Activated CD8-positive, alpha-beta memory T cell treated with anti-CD3 and anti-CD28 coated beads for 24 hours (primary cell): ENCODE measurements around the gene EPN3.

Experiments used
- DNase-seq: peaks from one replicate; pipeline ENCODE4 v3.0.0-alpha.2; 2020

Gene EPN3

GRCh38 chr17:50513495-50513894 is 19.0 kb upstream of the EPN3 start:
- DNase-seq = no peak

GRCh38 chr17:50514388-50514787 is 18.1 kb upstream of the EPN3 start:
- DNase-seq = no peak

- DNase-seq = no peak
Observed at GRCh38 chr17:50514936-50515702, 17.4 kb upstream of the EPN3 start.

- no peak for DNase-seq
Observed at GRCh38 chr17:50517011-50517410, 15.5 kb upstream of the EPN3 start.

DNA sequence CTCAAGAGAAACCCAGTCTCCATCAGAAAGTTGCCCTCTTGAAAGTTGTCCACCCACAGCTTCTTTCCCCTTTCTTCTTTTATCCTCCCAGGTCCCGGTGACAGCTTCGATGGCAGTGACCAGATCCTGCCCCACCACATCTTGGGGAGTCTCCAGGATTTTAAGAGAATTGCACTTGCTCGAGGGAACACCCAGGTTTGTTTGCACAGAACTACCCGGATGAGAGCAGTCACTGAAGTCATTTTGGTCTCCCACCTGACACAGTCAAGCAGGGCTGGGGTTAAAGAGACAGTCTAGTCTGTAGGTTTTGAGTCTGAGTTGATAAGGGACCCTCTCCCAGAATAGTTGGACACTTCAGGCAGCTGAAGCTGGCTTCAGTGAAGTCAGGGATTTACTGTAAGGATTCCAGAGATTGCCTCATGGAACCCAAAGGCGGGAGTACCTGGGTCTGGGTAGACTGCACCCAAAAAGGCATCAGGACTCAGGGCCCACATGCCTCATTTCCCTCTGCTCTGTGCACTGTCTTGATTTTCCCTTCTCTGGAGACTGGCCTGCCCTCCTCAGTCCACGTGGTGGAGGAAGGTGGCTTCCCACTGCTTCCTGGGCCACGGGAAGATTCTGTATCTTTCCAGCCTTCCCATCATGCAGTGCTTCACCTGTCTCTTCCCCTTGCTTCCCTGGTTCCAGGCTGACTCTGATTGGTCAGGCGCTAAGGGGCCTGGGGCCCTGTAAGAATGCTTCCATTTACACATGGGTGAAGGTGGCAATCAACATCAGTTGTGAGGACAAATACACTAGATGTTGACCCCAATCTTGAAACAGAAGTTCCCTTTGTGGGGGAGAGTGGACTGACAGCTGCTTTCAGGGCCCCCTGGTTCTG is 14.8 kb upstream of the EPN3 start:
- no peak for DNase-seq

- no peak for DNase-seq
Observed at GRCh38 chr17:50518384-50519023, 14.0 kb upstream of the EPN3 start.

- no peak for DNase-seq
Observed at GRCh38 chr17:50519141-50519834, 13.2 kb upstream of the EPN3 start.

- DNase-seq = no peak
Observed at GRCh38 chr17:50520483-50520882, 12.1 kb upstream of the EPN3 start.

GRCh38 chr17:50521514-50521913 is 11.0 kb upstream of the EPN3 start:
- DNase-seq = no peak

GRCh38 chr17:50522766-50523165 is 9.8 kb upstream of the EPN3 start:
- no peak for DNase-seq

GRCh38 chr17:50523208-50523607 is 9.3 kb upstream of the EPN3 start:
- DNase-seq = no peak

DNA sequence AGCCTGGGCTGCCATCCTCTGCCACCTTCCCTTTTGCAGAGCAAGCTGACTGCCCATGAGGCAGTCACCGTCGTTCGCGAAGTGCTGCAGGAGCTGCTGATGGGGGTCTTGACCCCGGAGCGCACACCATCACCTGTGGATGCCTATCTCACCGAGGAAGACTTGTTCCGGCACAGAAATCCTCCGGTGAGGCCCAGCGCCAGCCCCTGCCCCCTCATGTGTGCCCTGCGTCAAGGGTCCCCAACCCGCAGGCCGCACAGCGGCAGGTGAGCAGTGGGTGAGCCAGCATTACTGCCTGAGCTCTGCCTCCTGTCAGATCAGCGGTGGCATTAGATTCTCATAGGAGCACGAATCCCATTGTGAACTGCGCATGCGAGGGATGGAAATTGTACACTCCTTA is 7.7 kb upstream of the EPN3 start:
- no peak for DNase-seq

GRCh38 chr17:50527155-50527762 is 5.3 kb upstream of the EPN3 start:
- no peak for DNase-seq

DNA sequence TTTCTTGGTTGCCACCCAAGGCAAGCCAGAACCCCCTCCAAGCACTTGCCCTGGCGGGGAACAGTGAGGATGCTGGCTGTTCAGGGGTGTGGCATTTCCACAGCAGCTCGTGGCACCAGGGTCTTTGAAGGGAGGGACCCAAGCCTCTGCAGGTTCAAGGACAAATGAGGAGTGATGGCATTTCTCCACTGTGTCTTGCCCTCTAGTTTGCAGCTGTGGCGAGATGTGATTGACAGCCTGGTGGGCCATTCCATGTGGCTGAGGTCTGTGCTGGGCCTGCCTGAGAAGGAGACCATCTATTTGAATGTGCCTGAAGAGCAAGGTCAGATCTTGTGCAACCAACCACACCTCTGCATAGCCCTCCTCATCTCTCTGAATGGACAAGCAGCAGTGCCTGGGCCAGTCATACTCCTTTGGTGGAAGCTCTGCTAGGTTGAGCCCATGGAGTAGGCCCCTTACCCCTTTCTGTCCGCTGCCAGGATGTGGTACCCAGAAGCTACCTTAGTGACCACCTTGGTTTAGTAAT is 4.5 kb upstream of the EPN3 start:
- DNase-seq = no peak

- DNase-seq = no peak
Observed at GRCh38 chr17:50529849-50530248, 2.7 kb upstream of the EPN3 start.

GRCh38 chr17:50531428-50532025 is 1.0 kb upstream of the EPN3 start:
- DNase-seq = no peak

DNA sequence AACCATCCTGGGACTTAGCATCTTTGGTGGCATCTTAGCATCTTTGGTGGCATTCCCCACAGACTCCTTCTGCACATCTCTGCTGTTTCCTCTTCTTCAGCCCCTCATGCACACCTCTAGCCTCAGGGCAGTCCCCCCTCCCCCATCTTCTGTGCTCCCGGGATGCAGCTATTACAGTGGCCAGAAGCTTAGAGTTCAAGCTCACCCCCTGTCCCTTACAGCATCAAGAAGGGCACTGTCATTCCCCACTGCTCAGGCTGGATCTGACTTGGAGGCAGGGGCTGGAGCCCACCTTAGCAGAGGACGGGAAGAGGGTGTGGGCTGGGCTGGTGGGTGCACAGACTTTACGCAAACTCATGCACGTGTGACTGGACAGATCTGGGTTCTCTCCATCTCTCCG is 650 bp downstream of the EPN3 start:
- DNase-seq = no peak

DNA sequence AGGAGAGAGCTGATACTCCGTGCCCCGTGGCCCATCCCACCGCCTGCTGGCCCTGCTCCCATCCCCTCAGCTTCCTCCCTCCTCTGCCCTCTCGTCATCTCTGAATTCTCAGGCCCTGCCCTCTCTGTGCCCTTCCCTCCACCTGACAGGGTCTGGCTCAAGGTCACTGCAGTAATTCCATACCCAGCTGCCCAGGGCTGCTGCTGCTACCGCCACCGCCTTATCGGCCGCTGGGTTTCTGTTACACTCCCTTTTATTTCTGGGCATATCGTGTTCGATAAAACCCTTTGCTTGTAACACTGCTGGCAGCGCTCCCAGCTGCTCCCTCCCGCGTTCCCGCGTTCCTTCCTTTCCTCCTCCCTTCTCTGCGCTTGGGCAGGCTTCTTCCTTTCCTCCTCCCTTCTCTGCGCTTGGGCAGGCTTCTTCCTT is 1.2 kb downstream of the EPN3 start:
- DNase-seq = no peak

- no peak for DNase-seq
Observed at GRCh38 chr17:50534222-50534978, 1.9 kb downstream of the EPN3 start.

DNA sequence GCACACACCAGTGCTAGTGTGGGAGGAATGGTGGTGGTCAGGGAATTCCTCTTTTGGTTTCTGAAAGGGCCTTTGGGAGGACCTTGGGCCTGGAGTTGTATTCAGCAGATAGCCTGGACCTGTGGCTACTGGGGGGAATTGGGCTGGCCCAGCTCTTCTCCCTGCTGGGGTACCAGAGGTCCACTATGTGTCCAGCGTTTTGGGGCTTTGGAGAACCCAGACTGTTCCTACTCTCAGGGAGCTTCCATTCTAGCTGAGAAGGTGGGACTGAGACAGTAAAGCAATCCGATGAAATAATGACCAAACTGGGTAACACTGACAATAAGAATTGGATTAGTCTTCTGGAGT is 2.4 kb downstream of the EPN3 start:
- DNase-seq = no peak

DNA sequence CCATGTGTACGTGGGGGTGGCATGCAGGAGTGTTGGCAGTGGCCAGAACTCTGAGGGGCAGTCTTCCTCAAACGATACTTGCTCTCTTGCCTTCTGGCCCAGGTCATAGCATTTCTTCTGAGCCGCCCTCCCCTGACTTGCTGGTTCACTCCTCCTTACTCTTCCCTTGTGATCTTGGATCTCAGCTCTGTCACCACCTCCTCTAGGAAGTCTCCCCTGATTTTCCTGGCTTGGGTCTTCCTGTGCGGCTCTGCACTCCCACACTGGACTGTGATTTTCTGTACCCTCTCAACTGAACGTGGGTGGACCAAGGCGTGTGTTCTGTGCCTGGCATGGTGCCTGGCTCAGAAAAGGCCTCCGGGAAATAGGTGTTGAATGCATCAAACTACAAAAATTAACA is 2.9 kb downstream of the EPN3 start:
- no peak for DNase-seq
